ENCODE results near the gene MBOAT1.

MBOAT1 gene

DNA sequence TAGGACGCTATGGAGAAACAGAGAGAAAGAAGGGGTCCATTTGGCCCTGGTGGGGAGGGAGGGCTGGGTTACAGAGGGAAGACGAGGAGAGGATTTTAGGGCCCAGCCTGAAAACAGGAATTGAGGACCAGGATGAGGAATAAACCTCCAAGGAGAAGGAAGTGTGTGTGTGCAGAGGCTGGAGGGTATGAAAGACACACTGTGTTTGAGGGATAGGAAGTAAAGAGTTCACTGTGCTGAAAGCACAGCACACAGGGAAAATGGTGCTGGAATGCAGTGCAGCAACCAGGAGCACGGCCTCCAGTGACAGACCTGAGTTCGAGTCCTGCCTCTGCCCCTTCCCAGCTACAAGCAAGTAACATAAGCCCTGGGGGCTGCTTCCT lies 7.8 kb downstream of the MBOAT1 start:
- no peak overlapping the region for H3K27ac ChIP-seq
- H3K27me3 ChIP-seq (replicated peaks): no peaks in the 10 kb centered on the region
- no peak for TF ChIP-seq CTCF (IDR thresholded peaks at IDR 0.05; ENCODE audit: low read depth, low read length, missing control alignments)
- H3K36me3 ChIP-seq (replicated peaks): no peaks in the 10 kb centered on the region
- in situ Hi-C loops (cut with HindIII; ENCODE audit: low pct_ligation_motif_present, low sequenced_read_pairs): no loop called here
- no peak overlapping the region for H3K4me3 ChIP-seq (ENCODE audit: low read depth, low read length)
- DNase-seq: no peak

DNA sequence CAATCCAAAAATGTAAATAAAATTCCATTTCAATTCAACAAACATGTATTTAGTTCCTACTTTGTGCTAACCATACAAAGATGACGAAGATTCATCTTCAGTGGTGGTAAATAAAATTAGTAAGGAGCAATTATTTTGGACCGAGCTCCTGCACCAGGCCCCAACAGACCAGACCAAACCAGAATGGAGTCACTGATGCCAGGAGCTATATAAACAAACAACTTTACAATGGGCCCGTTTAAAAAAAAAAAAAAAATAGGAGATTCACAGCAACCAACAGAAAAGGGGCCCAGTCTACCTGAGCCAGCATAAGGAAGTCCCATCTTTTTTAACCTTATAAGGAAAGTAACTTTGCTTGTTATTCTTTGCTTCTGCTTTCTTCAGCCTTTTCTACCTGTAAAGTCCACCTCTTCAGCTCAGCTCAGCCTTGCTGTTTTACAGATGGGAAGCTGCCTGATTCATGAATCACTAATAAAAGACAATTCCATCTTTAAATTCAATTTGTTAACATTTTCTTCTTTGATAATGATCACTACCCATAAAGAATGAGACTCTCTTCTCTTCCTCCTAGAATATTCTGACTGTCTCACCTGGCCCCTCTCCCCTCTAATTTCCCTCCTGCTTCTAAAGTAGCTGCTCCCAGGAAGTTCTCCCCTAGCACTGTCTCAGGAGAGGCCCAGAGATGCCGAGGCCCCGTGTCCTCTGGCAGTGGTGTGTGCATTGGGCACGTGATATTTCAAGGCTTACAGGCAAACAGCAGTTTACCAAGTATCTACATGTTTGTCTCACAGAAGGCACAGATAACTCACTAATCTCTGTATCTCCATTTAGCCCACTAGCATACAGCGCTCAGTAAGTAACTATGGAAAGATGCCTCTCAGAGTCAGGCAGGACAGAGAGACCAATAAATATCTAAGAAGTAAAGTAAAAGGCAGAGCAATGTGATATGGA lies 8.4 kb downstream of the MBOAT1 start:
- H3K27ac ChIP-seq: no peak overlapping the region
- TF ChIP-seq CTCF (IDR thresholded peaks at IDR 0.05; ENCODE audit: low read depth, low read length, missing control alignments): no peak
- H3K36me3 ChIP-seq (replicated peaks): no peaks in the 10 kb centered on the region
- in situ Hi-C loops (cut with HindIII; ENCODE audit: low pct_ligation_motif_present, low sequenced_read_pairs): no loop called here
- no peak overlapping the region for H3K4me3 ChIP-seq (ENCODE audit: low read depth, low read length)
- H3K27me3 ChIP-seq (replicated peaks): no peaks in the 10 kb centered on the region
- DNase-seq: no peak

- in situ Hi-C loops (cut with HindIII; ENCODE audit: low pct_ligation_motif_present, low sequenced_read_pairs): no loop called here
- TF ChIP-seq CTCF (IDR thresholded peaks at IDR 0.05; ENCODE audit: low read depth, low read length, missing control alignments): no peak
- H3K27me3 ChIP-seq (replicated peaks): no peaks in the 10 kb centered on the region
- no peak for DNase-seq
- H3K36me3 ChIP-seq (replicated peaks): no peaks in the 10 kb centered on the region
- H3K27ac ChIP-seq: no peak overlapping the region
- no peak overlapping the region for H3K4me3 ChIP-seq (ENCODE audit: low read depth, low read length)
Measured at GRCh38 chr6:20202699-20203302, 9.5 kb downstream of the MBOAT1 start.

DNA sequence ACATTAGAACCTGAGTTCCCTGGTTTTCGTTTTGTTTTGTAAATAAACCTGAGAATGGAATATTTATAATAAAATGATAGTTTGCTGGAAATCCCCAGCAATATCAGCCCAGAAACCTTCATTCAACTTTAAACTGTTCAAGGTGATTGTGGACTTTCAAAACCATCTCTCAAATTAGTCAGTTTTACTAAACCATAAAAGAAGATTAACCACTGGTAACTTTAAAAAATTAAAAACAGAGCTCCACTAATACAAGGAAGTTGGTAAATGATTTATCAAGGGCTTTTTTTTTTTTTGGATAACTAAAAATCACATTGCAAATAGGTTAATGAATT lies 10.0 kb downstream of the MBOAT1 start:
- Histone ChIP-seq H3K27me3 (replicated peaks) (no peaks in the 10 kb centered on the region), H3K36me3 (replicated peaks) (no peaks in the 10 kb centered on the region), H3K27ac (no peak overlapping the region), H3K4me3 (ENCODE audit: low read depth, low read length) (no peak overlapping the region)
- no peak for TF ChIP-seq CTCF (IDR thresholded peaks at IDR 0.05; ENCODE audit: low read depth, low read length, missing control alignments)
- in situ Hi-C loops (cut with HindIII; ENCODE audit: low pct_ligation_motif_present, low sequenced_read_pairs): no loop called here
- DNase-seq: no peak

DNA sequence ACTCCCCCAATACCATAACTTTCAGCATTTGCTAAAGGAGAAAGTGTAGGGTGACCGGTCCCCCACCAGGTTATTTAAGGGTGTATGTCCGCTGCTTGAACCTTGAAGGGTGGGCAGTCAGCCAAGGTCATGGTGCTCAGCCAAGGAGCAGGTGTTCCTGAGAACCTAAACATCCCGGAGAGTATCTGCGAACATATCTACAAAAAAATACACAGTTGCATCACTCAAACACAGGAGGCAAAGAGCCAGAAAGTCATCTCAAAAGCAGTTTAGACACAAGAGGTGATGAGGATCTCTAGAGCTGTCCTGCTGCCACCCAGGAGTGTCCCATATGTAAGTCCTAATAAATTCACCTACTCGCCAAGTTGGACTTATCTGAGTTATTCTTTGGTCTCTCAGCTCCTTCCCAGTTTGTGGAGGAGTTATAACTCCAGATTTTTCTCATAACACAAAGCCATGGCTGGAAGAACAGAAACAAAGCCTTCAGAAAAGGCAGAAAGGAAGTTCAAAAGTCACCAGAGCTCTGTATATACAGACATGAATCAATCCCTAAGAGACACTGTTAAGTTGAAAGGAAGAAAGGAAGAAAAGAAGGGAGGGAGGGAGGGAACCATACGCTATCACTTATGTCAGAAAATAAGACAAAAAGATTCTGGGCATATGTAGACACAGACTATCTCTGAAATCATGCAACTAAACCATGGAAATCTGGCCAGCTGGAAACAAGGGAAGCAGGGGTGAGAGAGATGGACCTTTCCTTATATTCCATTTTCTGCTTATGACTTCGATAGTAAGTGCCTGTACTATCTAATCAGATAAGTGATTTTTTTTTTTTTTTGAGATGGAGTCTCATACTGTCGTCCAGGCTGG lies 11.3 kb downstream of the MBOAT1 start:
- Histone ChIP-seq H3K27me3 (replicated peaks) (no peaks in the 10 kb centered on the region), H3K4me3 (ENCODE audit: low read depth, low read length) (no peak overlapping the region), H3K27ac (no peak overlapping the region), H3K36me3 (replicated peaks) (no peaks in the 10 kb centered on the region)
- no peak for TF ChIP-seq CTCF (IDR thresholded peaks at IDR 0.05; ENCODE audit: low read depth, low read length, missing control alignments)
- DNase-seq: no peak
- in situ Hi-C loops (cut with HindIII; ENCODE audit: low pct_ligation_motif_present, low sequenced_read_pairs): no loop called here

Data from brain microvascular endothelial cell (primary cell).